Activated T-cell treated with anti-CD3 and anti-CD28 coated beads, Interleukin-2, amount 50 U/mL, for 4 hours (primary cell): ENCODE measurements around the gene PAXX. TPM values are rescaled to one million over a fixed set of nuclear protein-coding genes. Genes with fewer than 3 reads are reported as not detected.

Experiments
- ATAC-seq, 2 donors: fragments of 200-7000 bp; cut with Tn5 transposase; one replicate each; pipeline ENCODE4 v1.10.0; 2021
- DNase-seq: peaks from one replicate; pipeline ENCODE4 v3.0.0-alpha.2; 2020
- H3K27me3 Mint-ChIP-seq: one replicate; pipeline ENCODE4 v1.8.0; 2021; ENCODE audit warnings: low read depth, mixed read lengths
- H3K36me3 Mint-ChIP-seq: one replicate; pipeline ENCODE4 v1.8.0; 2022; ENCODE audit warnings: mixed read lengths; ENCODE audit not compliant: insufficient read depth
- H3K4me1 Mint-ChIP-seq: one replicate; pipeline ENCODE4 v1.8.0; 2021; ENCODE audit warnings: low read depth, mixed read lengths
- H3K4me3 Mint-ChIP-seq: one replicate; pipeline ENCODE4 v1.8.0; 2021; ENCODE audit warnings: mild to moderate bottlenecking, moderate library complexity, mixed read lengths
- H3K9me3 Mint-ChIP-seq: one replicate; pipeline ENCODE4 v1.8.0; 2021; ENCODE audit warnings: mixed read lengths
- total RNA-seq, 3 donors: library from RNA; stranded (reverse); gene quantifications; one replicate each; pipeline ENCODE4 v1.2.1, GENCODE V29; 2021

PAXX gene
- total RNA-seq, 3 donors from 2014 or later, result 106 to 126 (median 123) TPM

GRCh38 chr9:136949817-136950655 is 42.2 kb upstream of the PAXX start:
- Mint-ChIP-seq H3K36me3 (no peaks in the 10 kb centered on the region), H3K4me3 (peak overlapping the region; percentile 80), H3K9me3 (no peaks in the 10 kb centered on the region), H3K4me1 (peaks cover 4% of the 10 kb centered on the region), H3K27me3 (no peaks in the 10 kb centered on the region)
- DNase-seq (peak; percentile 96), ATAC-seq (peak; percentile 96 to 98)

- Mint-ChIP-seq H3K9me3 (no peaks in the 10 kb centered on the region), H3K4me1 (peaks cover 4% of the 10 kb centered on the region), H3K27me3 (no peaks in the 10 kb centered on the region), H3K36me3 (no peaks in the 10 kb centered on the region), H3K4me3 (peak overlapping the region; percentile 77)
- DNase-seq (no peak), ATAC-seq (no peak)
These were observed 41.5 kb upstream of the PAXX start for GRCh38 chr9:136950656-136951276.

- Mint-ChIP-seq H3K4me3 (no peak within 1 kb of the TSS), H3K4me1 (peaks cover 8% of the 10 kb centered on the region), H3K36me3 (no peaks in the 10 kb centered on the region), H3K27me3 (no peaks in the 10 kb centered on the region), H3K9me3 (no peaks in the 10 kb centered on the region)
- no peak for ATAC-seq
- DNase-seq, result no peak
These were observed 40.5 kb upstream of the PAXX start, which contains the start of gene LCN12 for GRCh38 chr9:136951541-136952320. Gene LCN12 (plus strand): TSS chr9:136952273. CDS start chr9:136952328, 55 bp downstream.

GRCh38 chr9:136952321-136952850 is 39.8 kb upstream of the PAXX start:
- H3K4me1 Mint-ChIP-seq, result peaks cover 8% of the 10 kb centered on the region
- H3K4me3 Mint-ChIP-seq, result no peak overlapping the region
- H3K9me3 Mint-ChIP-seq, result no peaks in the 10 kb centered on the region
- no peaks in the 10 kb centered on the region for H3K36me3 Mint-ChIP-seq
- ATAC-seq (no peak), DNase-seq (no peak)
- H3K27me3 Mint-ChIP-seq, result no peaks in the 10 kb centered on the region

GRCh38 chr9:136952876-136953770 is 39.1 kb upstream of the PAXX start:
- H3K36me3 Mint-ChIP-seq, result no peaks in the 10 kb centered on the region
- peaks cover 8% of the 10 kb centered on the region for H3K4me1 Mint-ChIP-seq
- ATAC-seq, result no peak

GRCh38 chr9:136953771-136954269 is 38.4 kb upstream of the PAXX start:
- ATAC-seq (no peak), DNase-seq (no peak)
- no peaks in the 10 kb centered on the region for H3K27me3 Mint-ChIP-seq
- no peak overlapping the region for H3K4me3 Mint-ChIP-seq
- no peaks in the 10 kb centered on the region for H3K9me3 Mint-ChIP-seq
- H3K4me1 Mint-ChIP-seq, result peaks cover 8% of the 10 kb centered on the region
- no peaks in the 10 kb centered on the region for H3K36me3 Mint-ChIP-seq

More at GRCh38 chr9:136952876-136953770, 39.1 kb upstream of the PAXX start:
- H3K4me3 Mint-ChIP-seq, result no peak overlapping the region
- H3K27me3 Mint-ChIP-seq, result no peaks in the 10 kb centered on the region
- no peaks in the 10 kb centered on the region for H3K9me3 Mint-ChIP-seq
- no peak for DNase-seq

GRCh38 chr9:136954270-136955083 is 37.7 kb upstream of the PAXX start:
- Mint-ChIP-seq H3K9me3 (no peaks in the 10 kb centered on the region), H3K4me1 (peaks cover 11% of the 10 kb centered on the region), H3K36me3 (no peaks in the 10 kb centered on the region), H3K4me3 (no peak overlapping the region), H3K27me3 (no peaks in the 10 kb centered on the region)
- no peak for DNase-seq
- no peak for ATAC-seq

- Mint-ChIP-seq H3K36me3 (no peaks in the 10 kb centered on the region), H3K4me1 (peaks cover 15% of the 10 kb centered on the region), H3K9me3 (no peaks in the 10 kb centered on the region), H3K4me3 (no peak overlapping the region), H3K27me3 (no peaks in the 10 kb centered on the region)
- ATAC-seq (no peak), DNase-seq (no peak)
These were observed 36.9 kb upstream of the PAXX start for GRCh38 chr9:136955202-136955942.

- peaks cover 19% of the 10 kb centered on the region for H3K4me1 Mint-ChIP-seq
- no peaks in the 10 kb centered on the region for H3K9me3 Mint-ChIP-seq
- no peaks in the 10 kb centered on the region for H3K27me3 Mint-ChIP-seq
- DNase-seq (no peak), ATAC-seq (no peak)
- H3K4me3 Mint-ChIP-seq, result no peak overlapping the region
- no peaks in the 10 kb centered on the region for H3K36me3 Mint-ChIP-seq
These were observed 36.3 kb upstream of the PAXX start for GRCh38 chr9:136955943-136956335.

GRCh38 chr9:136956604-136957003 is 35.6 kb upstream of the PAXX start:
- H3K4me1 Mint-ChIP-seq, result peaks cover 20% of the 10 kb centered on the region
- no peak for ATAC-seq
- no peaks in the 10 kb centered on the region for H3K9me3 Mint-ChIP-seq
- H3K36me3 Mint-ChIP-seq, result no peaks in the 10 kb centered on the region
- no peak overlapping the region for H3K4me3 Mint-ChIP-seq
- H3K27me3 Mint-ChIP-seq, result no peaks in the 10 kb centered on the region
- no peak for DNase-seq

GRCh38 chr9:136957461-136957860 is 34.8 kb upstream of the PAXX start:
- no peaks in the 10 kb centered on the region for H3K27me3 Mint-ChIP-seq
- ATAC-seq (no peak), DNase-seq (no peak)
- no peaks in the 10 kb centered on the region for H3K36me3 Mint-ChIP-seq
- no peak overlapping the region for H3K4me3 Mint-ChIP-seq
- H3K9me3 Mint-ChIP-seq, result no peaks in the 10 kb centered on the region
- H3K4me1 Mint-ChIP-seq, result peaks cover 20% of the 10 kb centered on the region

GRCh38 chr9:136957901-136958300 is 34.3 kb upstream of the PAXX start:
- Mint-ChIP-seq H3K9me3 (no peaks in the 10 kb centered on the region), H3K4me3 (no peak overlapping the region)

More at GRCh38 chr9:136957901-136958300, 34.3 kb upstream of the PAXX start:
- DNase-seq (no peak), ATAC-seq (no peak)
- Mint-ChIP-seq H3K36me3 (no peaks in the 10 kb centered on the region), H3K27me3 (no peaks in the 10 kb centered on the region), H3K4me1 (peaks cover 24% of the 10 kb centered on the region)
